Measurements from ENCODE around the gene SPDYE4.

DNA sequence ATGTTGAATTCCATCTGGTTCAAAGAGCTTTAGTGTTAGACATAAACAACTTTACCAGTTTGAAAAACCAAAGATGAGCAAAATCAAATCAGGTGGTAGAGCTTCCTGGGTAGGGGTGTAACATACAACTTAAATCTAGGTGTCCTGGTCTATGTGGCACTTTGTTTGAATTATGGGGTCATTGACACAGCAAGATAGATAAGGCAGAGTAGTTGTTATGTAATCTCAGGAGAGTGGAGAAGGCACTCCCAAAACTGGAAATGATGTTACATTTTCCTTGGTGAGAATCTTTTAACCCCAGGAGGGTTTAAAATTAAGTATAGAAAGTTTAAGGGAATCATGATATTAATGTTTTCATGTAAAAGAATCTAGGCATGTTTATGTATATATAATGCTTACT, 45.6 kb downstream of the SPDYE4 start:
- no peak for TF ChIP-seq TAF1 (IDR thresholded peaks at IDR 0.05; ENCODE audit: borderline replicate concordance, low read depth, low read length)
- no peak for TF ChIP-seq MAX (IDR thresholded peaks at IDR 0.05; ENCODE audit: low read depth)
- no peak for TF ChIP-seq FOXM1 (IDR thresholded peaks at IDR 0.05; ENCODE audit: low read depth)
- no peak for TF ChIP-seq EZH2phosphoT487 (IDR thresholded peaks at IDR 0.05; ENCODE audit: borderline replicate concordance, low read depth)
- TF ChIP-seq, protein P1, sequence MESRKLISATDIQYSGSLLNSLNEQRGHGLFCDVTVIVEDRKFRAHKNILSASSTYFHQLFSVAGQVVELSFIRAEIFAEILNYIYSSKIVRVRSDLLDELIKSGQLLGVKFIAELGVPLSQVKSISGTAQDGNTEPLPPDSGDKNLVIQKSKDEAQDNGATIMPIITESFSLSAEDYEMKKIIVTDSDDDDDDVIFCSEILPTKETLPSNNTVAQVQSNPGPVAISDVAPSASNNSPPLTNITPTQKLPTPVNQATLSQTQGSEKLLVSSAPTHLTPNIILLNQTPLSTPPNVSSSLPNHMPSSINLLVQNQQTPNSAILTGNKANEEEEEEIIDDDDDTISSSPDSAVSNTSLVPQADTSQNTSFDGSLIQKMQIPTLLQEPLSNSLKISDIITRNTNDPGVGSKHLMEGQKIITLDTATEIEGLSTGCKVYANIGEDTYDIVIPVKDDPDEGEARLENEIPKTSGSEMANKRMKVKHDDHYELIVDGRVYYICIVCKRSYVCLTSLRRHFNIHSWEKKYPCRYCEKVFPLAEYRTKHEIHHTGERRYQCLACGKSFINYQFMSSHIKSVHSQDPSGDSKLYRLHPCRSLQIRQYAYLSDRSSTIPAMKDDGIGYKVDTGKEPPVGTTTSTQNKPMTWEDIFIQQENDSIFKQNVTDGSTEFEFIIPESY (IDR thresholded peaks at IDR 0.05; ENCODE audit: borderline replicate concordance, low read depth) = no peak
- no peak for TF ChIP-seq CTCF (IDR thresholded peaks at IDR 0.05)
- TF ChIP-seq ELF1 (IDR thresholded peaks at IDR 0.05) = no peak
- TF ChIP-seq USF2 (IDR thresholded peaks at IDR 0.05; ENCODE audit: borderline replicate concordance, low read depth, low read length) = no peak
- TF ChIP-seq YY1 (IDR thresholded peaks at IDR 0.05; ENCODE audit: low read depth) = no peak
- TF ChIP-seq GABPA (IDR thresholded peaks at IDR 0.05; ENCODE audit: low read depth) = no peak
- no peak for TF ChIP-seq RAD21 (IDR thresholded peaks at IDR 0.05; ENCODE audit: low read length)
- no peak for TF ChIP-seq POLR2AphosphoS5 (IDR thresholded peaks at IDR 0.05; ENCODE audit: low read depth, low read length)
- TF ChIP-seq EP300 (IDR thresholded peaks at IDR 0.05; ENCODE audit: borderline replicate concordance in 1 of 2, low read depth in 1 of 2, low read length in 1 of 2) = no peak
- no peak for TF ChIP-seq NFIC (IDR thresholded peaks at IDR 0.05; ENCODE audit: borderline replicate concordance)
